PC-9 (cell line): ENCODE measurements around the gene PTCSC3.

Experiments used
- EZH2 ChIP-seq: fragments of 200-600 bp; sonication (generic); IDR thresholded peaks from 2 replicates; pipeline ENCODE4 v1.8.0; 2017; ENCODE audit warnings: antibody characterized with exemption, low read depth
- TF ChIP-seq, protein P1 (sequence below): fragments of 200-600 bp; sonication (generic); conservative IDR thresholded peaks from 2 replicates; pipeline ENCODE4 v1.6.1; 2017; ENCODE audit warnings: mixed run types, antibody characterized with exemption, mild to moderate bottlenecking, moderate library complexity

DNA sequence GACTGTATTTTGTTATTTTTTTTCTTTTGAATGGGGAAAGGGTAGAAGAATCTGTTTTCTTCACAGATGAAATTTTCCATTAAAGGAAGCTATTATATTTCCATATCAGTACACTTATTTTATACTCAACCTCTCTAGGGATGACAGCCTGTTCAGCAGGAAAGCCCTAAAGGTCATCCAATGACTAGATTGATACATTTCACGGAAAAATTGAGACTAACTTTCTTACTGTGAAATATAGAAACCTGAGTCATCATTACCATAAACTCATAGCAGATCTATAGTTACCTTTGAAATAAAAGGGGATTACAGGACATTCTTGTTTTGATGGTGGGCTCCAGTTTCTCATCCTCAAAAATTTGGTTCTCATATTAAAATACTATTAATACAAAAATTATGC lies 36.1 kb upstream of the PTCSC3 start:
- TF ChIP-seq, protein P1, sequence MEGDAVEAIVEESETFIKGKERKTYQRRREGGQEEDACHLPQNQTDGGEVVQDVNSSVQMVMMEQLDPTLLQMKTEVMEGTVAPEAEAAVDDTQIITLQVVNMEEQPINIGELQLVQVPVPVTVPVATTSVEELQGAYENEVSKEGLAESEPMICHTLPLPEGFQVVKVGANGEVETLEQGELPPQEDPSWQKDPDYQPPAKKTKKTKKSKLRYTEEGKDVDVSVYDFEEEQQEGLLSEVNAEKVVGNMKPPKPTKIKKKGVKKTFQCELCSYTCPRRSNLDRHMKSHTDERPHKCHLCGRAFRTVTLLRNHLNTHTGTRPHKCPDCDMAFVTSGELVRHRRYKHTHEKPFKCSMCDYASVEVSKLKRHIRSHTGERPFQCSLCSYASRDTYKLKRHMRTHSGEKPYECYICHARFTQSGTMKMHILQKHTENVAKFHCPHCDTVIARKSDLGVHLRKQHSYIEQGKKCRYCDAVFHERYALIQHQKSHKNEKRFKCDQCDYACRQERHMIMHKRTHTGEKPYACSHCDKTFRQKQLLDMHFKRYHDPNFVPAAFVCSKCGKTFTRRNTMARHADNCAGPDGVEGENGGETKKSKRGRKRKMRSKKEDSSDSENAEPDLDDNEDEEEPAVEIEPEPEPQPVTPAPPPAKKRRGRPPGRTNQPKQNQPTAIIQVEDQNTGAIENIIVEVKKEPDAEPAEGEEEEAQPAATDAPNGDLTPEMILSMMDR, result no peak
- no peak for TF ChIP-seq EZH2
